ENCODE data around the gene ARHGAP28. TPM values are rescaled to one million over a fixed set of nuclear protein-coding genes. Genes with fewer than 3 reads are reported as not detected.
"Not testable (repeated sequence)": the region's sequence is repeated elsewhere in the genome, so short reads cannot be mapped to it uniquely, and the experiment has no call there.

Gene ARHGAP28
- total RNA-seq, 1 donor from 2014 or later: 16.0 TPM

- no peak for DNase-seq (ENCODE audit: low spot score)
Measured at GRCh38 chr18:6928359-6928758, 198.8 kb downstream of the ARHGAP28 start.

- DNase-seq (ENCODE audit: low spot score): no peak
Measured at GRCh38 chr18:6929370-6930102, 200.0 kb downstream of the ARHGAP28 start.

GRCh38 chr18:6934859-6935258 is 205.3 kb downstream of the ARHGAP28 start:
- no peak for DNase-seq (ENCODE audit: low spot score)

- no peak for DNase-seq (ENCODE audit: low spot score)
Measured at GRCh38 chr18:6938003-6938402, 208.5 kb downstream of the ARHGAP28 start.

GRCh38 chr18:6938403-6938802 is 208.9 kb downstream of the ARHGAP28 start:
- DNase-seq (ENCODE audit: low spot score): not testable (repeated sequence)

GRCh38 chr18:6939972-6940371 is 210.5 kb downstream of the ARHGAP28 start:
- no peak for DNase-seq (ENCODE audit: low spot score)

GRCh38 chr18:6940451-6940850 is 210.9 kb downstream of the ARHGAP28 start:
- DNase-seq (ENCODE audit: low spot score): no peak

- DNase-seq (ENCODE audit: low spot score): no peak
Measured at GRCh38 chr18:6941996-6942395, 212.5 kb downstream of the ARHGAP28 start.

GRCh38 chr18:6942742-6943141 is 213.2 kb downstream of the ARHGAP28 start:
- no peak for DNase-seq (ENCODE audit: low spot score)

GRCh38 chr18:6943143-6943542 is 213.6 kb downstream of the ARHGAP28 start:
- DNase-seq (ENCODE audit: low spot score): no peak

- no peak for DNase-seq (ENCODE audit: low spot score)
Measured at GRCh38 chr18:6947338-6948030, 218.0 kb downstream of the ARHGAP28 start.

- DNase-seq (ENCODE audit: low spot score): no peak
Measured at GRCh38 chr18:6948281-6949055, 219.0 kb downstream of the ARHGAP28 start.

- no peak for DNase-seq (ENCODE audit: low spot score)
Measured at GRCh38 chr18:6949800-6950586, 220.5 kb downstream of the ARHGAP28 start.

- no peak for DNase-seq (ENCODE audit: low spot score)
Measured at GRCh38 chr18:6950641-6951040, 221.1 kb downstream of the ARHGAP28 start.

- no peak for DNase-seq (ENCODE audit: low spot score)
Measured at GRCh38 chr18:6951336-6952090, 222.0 kb downstream of the ARHGAP28 start.

GRCh38 chr18:6954501-6954900 is 225.0 kb downstream of the ARHGAP28 start:
- DNase-seq (ENCODE audit: low spot score): no peak

- DNase-seq (ENCODE audit: low spot score): no peak
Measured at GRCh38 chr18:6955304-6955703, 225.8 kb downstream of the ARHGAP28 start.

GRCh38 chr18:6956495-6956894 is 227.0 kb downstream of the ARHGAP28 start:
- DNase-seq (ENCODE audit: low spot score): no peak

GRCh38 chr18:6956999-6957398 is 227.5 kb downstream of the ARHGAP28 start:
- DNase-seq (ENCODE audit: low spot score): no peak

GRCh38 chr18:6959110-6959509 is 229.6 kb downstream of the ARHGAP28 start:
- DNase-seq (ENCODE audit: low spot score): no peak

GRCh38 chr18:6960124-6960523 is 230.6 kb downstream of the ARHGAP28 start:
- DNase-seq (ENCODE audit: low spot score): no peak

Measured in ureter (tissue), 1 donor.